Gastroesophageal sphincter (tissue), 3 donors: Measurements from ENCODE around the gene TFDP2.

Source experiments
- POLR2A ChIP-seq, 2 donors: fragments of 450-650 bp; IDR thresholded peaks; one replicate each; pipeline ENCODE4 v1.6.1; 2017; ENCODE audit warnings: antibody characterized with exemption in 2 of 2, mild to moderate bottlenecking in 2 of 2, moderate library complexity in 1 of 2
- POLR2AphosphoS5 ChIP-seq: sonication (generic); formaldehyde crosslinking; IDR thresholded peaks from one replicate; pipeline ENCODE4 v1.6.1; 2017; ENCODE audit warnings: antibody characterized with exemption
- TF ChIP-seq, protein P1 (sequence below), 4 experiments: fragments of 200-600 bp in 2 of 4; fragments of 450-650 bp in 2 of 4; sonication (generic) in 1 of 4; IDR thresholded peaks; one replicate each; pipeline ENCODE4 v1.5.1; 2017 to 2019; ENCODE audit warnings: antibody characterized with exemption in 4 of 4, mild to moderate bottlenecking in 2 of 4, moderate library complexity in 2 of 4

DNA sequence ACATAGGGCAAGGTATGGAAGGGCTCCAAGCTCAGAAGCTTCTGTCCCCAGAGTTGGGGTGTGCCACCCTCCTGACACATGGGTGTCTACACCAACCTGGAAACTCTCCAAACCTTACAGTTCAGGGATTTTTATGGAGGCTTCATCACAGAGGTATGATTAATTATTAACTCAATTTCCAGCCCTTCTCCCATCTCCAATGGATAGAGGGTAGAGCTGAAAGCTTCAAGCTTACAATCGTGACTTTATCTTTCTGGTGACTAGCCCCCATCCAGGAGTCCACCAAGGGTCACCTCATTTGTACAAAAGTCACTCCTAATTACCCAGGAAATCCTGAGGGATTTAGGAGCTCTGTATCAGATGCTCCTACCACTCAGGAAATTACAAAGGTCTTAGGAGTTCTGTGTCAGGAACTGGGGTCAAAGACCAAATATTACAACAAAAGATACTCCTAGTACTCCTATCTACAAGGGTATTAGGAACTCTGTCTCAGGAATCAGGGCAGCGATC lies 62.7 kb downstream of the TFDP2 start:
- TF ChIP-seq, protein P1, sequence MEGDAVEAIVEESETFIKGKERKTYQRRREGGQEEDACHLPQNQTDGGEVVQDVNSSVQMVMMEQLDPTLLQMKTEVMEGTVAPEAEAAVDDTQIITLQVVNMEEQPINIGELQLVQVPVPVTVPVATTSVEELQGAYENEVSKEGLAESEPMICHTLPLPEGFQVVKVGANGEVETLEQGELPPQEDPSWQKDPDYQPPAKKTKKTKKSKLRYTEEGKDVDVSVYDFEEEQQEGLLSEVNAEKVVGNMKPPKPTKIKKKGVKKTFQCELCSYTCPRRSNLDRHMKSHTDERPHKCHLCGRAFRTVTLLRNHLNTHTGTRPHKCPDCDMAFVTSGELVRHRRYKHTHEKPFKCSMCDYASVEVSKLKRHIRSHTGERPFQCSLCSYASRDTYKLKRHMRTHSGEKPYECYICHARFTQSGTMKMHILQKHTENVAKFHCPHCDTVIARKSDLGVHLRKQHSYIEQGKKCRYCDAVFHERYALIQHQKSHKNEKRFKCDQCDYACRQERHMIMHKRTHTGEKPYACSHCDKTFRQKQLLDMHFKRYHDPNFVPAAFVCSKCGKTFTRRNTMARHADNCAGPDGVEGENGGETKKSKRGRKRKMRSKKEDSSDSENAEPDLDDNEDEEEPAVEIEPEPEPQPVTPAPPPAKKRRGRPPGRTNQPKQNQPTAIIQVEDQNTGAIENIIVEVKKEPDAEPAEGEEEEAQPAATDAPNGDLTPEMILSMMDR (IDR thresholded peaks at IDR 0.05) = no peak
- TF ChIP-seq POLR2AphosphoS5 (no peak), POLR2A (IDR thresholded peaks at IDR 0.05) (no peak)
